PFSK-1 (cell line): ENCODE results near the gene BTBD1.

Experiments
- FOXP2 ChIP-seq: optimal IDR thresholded peaks from 2 replicates; pipeline ENCODE3; 2011; ENCODE audit warnings: borderline replicate concordance, control low read depth, inconsistent platforms; ENCODE audit not compliant: insufficient read depth; ENCODE audit errors: extremely low read length, extremely low read depth
- POLR2AphosphoS5 ChIP-seq: IDR thresholded peaks from 2 replicates; pipeline ENCODE4 v1.6.1; 2012; ENCODE audit warnings: low read depth, mild to moderate bottlenecking, control low read depth, low read length, moderate library complexity
- REST ChIP-seq, 2 experiments: IDR thresholded peaks; 2 replicates each; pipeline versions ENCODE4 v1.6.1 to v1.8.0; 2011 to 2012; ENCODE audit warnings: low read depth in 2 of 2, low read length in 2 of 2, control low read depth in 1 of 2, inconsistent platforms in 1 of 2, mild to moderate bottlenecking in 1 of 2, moderate library complexity in 1 of 2; ENCODE audit not compliant: insufficient read depth in 1 of 2
- SIN3A ChIP-seq: IDR thresholded peaks from 2 replicates; pipeline ENCODE4 v1.6.1; 2012; ENCODE audit warnings: mild to moderate bottlenecking, low read length, moderate library complexity, borderline replicate concordance; ENCODE audit not compliant: insufficient read depth
- TAF1 ChIP-seq: IDR thresholded peaks from 2 replicates; pipeline ENCODE4 v1.6.1; 2012; ENCODE audit warnings: low read length, control low read depth, borderline replicate concordance; ENCODE audit not compliant: insufficient read depth

The BTBD1 gene

GRCh38 chr15:82995938-82996337 is 71.1 kb downstream of the BTBD1 start:
- no peak for TF ChIP-seq TAF1
- no peak for TF ChIP-seq REST (IDR thresholded peaks at IDR 0.05; ENCODE audit: insufficient read depth in 1 of 2, low read depth in 2 of 2, low read length in 2 of 2)
- no peak for TF ChIP-seq SIN3A
- TF ChIP-seq POLR2AphosphoS5: no peak
- TF ChIP-seq FOXP2: no peak

DNA sequence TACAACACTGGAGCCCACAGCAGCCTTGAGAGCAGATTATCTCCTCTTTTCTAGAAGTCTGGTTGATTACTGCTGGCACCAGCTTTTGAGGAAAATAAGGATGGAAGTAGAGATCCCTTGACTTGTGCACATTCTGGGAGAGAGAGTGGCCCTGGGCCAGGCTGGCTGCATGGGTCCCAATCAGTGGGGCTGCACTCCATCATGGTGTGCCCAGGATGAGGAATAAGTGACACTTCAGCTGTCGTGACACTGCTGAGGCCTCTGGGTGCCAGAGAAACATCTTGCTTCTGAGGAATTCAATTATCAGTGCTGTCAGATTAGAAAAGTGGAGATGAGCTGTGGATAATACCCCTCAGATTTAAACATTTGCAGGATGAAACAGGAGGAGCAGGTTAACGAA is 72.0 kb downstream of the BTBD1 start:
- TF ChIP-seq TAF1: no peak
- no peak for TF ChIP-seq POLR2AphosphoS5
- TF ChIP-seq REST (IDR thresholded peaks at IDR 0.05; ENCODE audit: insufficient read depth in 1 of 2, low read depth in 2 of 2, low read length in 2 of 2): no peak
- TF ChIP-seq FOXP2: no peak
- TF ChIP-seq SIN3A: no peak

DNA sequence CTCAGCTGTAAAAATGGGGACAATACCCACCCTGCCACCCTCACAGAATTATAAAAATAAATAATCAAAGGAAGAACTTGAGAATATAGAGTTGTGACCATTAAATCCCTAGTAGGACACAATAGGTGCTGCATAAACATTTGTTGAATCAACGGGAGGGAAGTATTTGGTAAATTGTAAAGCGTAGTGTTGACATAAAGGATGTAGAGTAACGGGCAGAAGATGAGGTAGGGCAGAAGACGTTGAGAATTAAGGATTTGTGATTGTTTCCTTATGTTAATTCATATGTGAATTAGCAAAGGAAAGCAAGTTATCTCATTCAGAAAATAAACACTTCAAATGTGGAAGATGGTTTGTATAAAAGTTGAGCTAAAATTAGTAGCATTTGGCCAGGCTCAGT is 73.9 kb downstream of the BTBD1 start:
- no peak for TF ChIP-seq REST (IDR thresholded peaks at IDR 0.05; ENCODE audit: insufficient read depth in 1 of 2, low read depth in 2 of 2, low read length in 2 of 2)
- TF ChIP-seq SIN3A: no peak

DNA sequence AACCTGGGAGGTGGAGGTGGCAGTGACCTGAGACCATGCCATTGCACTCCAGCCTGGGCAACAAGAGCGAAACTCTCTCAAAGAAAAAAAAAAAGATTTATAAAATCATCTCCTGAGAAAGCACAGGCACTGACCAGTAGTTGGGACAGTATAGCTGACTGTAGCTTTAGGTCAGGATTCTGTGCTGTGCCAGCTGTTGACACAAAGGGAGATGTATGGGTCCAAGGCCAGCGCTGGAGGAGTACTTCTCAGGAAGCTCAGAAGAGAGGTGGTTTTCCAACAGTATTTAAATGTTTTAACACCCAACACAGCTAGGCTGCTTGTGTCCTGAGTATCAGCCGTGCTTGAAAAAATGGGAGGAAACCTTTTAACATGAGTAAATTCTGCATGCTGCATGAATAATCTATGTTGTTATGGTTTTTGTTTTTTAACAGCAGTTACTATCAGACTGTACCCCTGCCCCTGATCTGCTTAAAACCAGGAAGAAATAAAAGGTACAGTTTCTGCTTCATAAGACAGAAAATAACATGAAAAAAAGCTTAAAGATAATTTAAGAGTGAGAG is 74.5 kb downstream of the BTBD1 start:
- no peak for TF ChIP-seq SIN3A
- TF ChIP-seq REST (IDR thresholded peaks at IDR 0.05; ENCODE audit: insufficient read depth in 1 of 2, low read depth in 2 of 2, low read length in 2 of 2): no peak
- TF ChIP-seq TAF1: no peak
- no peak for TF ChIP-seq POLR2AphosphoS5
- no peak for TF ChIP-seq FOXP2

DNA sequence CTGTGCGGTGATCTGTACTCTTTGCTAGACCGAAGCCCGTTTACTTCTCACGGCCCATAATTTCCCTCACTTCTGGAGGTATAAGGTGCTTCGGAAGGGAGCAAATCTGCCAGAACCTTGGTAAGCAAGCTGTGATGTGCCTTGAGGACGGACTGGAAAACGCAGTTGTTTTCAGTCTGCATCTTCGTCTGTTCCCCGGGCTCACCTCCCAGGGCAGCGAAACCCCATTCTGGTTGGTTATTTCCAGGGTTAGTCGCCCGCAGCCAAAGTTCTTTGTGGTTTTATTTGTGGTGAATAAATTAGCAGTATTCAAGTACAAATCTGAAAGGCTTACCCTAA is 80.6 kb downstream of the BTBD1 start:
- TF ChIP-seq REST (IDR thresholded peaks at IDR 0.05; ENCODE audit: insufficient read depth in 1 of 2, low read depth in 2 of 2, low read length in 2 of 2) (no peak), FOXP2 (no peak), TAF1 (no peak), SIN3A (no peak), POLR2AphosphoS5 (no peak)
